HUDEP-2 (cell line): Measurements from ENCODE around the gene ANO5.

Experiments
- DNase-seq, 76 experiments: peaks; one replicate each; lab custom pipeline; 2025; ENCODE audit not compliant: unreplicated experiment in 76 of 76; lab: John Stamatoyannopoulos, UW

ANO5 gene

GRCh38 chr11:22317656-22318055, 124.8 kb downstream of the ANO5 start:
- DNase-seq: no peak

- DNase-seq: no peak
These were observed 138.9 kb downstream of the ANO5 start for GRCh38 chr11:22331771-22332170.
